ENCODE data around the gene MAGIX.

DNA sequence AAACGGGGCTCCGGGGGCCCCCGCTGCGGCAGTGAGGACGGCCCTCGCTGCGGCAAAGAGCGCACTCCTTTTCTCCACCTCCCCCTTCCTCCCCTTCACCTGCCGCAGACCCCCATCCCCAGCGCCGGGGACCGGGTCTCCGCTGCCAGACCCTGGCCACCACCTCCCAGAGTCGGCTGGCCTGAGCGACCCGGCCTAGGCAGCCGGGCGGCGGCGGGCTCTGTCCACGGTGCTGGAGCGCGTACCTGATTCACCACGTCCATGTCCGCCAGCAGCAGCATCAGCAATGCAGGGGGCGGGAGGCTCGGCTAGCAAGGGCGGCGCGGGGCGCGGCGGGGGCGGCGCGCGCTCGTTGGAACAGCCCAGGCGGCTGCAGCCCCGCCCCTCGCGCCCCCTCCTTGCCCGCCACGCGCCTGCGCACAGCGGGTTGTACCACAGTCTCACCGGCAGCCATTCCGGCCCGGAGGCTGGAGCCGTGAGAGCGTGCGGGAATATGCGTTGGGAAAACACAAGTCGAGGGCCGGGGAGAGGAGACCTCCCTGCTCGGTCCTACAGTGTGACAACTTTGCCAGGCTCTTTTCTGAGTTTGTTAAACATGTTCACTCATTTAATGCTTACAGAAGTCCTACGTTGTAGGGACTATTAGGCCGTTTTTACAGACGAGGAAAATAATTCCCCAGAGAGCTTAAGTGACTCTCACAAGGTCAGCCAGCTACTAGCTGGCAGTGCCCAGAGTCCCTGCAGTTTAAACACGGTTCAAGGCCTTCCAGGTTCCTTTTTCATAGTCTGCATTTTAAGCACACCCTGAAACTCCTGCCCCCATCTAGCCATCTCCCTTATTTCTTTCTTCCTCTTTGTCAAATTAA is 37.6 kb downstream of the MAGIX start, which contains the start of gene SYP:
- TF ChIP-seq POLR2A (IDR thresholded peaks at IDR 0.05; ENCODE audit: low read length) (peak; percentile 81), GATA1 (IDR thresholded peaks at IDR 0.05; ENCODE audit: low read depth, low read length) (no peak)

Data from erythroblast (primary cell).